ENCODE measurements around the gene NOS1AP.
"Not testable (repeated sequence)": the region's sequence is repeated elsewhere in the genome, so short reads cannot be mapped to it uniquely, and the experiment has no call there.

The NOS1AP gene

DNA sequence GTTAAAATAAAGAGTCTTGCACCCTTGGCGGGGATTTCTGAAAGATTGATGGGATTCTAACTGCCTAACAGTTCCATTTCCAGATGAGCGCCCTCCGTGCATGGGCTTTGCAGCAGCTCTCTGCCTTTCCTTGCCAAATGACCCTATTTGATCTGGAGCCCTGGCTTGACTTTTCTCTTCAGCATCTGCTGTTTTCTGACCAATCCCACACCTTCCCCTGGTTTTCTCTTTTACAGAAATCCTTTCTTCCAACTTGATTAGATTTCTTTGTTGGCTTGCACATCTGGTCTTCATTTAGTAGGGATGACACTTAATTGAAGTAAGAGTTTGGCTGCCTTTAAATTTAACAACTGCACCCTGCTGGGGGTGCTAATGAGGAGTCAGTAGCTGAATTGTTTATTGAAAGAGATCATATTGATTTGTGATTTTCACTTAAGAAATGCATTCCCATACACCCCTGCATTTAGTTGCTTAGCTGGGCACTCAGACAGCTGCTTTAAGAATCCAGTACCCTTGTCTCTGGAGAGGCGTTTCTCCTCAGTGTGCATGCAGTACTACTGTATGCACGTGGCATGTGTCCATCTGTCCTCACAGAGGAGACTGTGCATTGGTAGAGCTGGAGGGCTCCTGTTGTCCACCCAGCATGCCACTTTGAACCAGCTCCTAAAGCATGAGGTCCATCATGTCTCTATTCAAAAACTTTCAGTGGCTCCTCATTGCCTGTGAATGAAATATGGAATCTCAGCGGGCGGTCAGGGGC is 99.7 kb downstream of the NOS1AP start:
- DNase-seq (ENCODE audit: low spot score) = no peak

DNA sequence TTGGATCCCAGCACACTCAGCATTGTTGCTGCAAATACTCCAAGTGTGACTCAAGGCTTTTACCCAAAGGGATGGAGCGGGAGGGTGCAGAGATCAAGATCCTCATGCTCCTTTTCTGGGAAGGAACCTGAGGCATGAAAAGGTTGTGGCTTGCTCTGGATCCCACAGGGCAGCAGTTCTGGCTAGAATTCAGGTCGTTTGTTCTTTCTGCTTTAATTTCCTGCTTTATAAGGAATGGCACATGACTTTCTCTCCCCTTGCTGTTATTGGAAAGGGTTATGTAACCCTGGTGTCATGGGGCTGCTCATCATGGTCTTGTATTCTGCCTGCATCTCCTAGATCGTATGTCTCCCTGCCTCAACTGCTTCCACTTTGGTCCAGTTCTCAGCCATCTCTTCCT is 101.6 kb downstream of the NOS1AP start:
- DNase-seq (ENCODE audit: low spot score) = no peak

DNA sequence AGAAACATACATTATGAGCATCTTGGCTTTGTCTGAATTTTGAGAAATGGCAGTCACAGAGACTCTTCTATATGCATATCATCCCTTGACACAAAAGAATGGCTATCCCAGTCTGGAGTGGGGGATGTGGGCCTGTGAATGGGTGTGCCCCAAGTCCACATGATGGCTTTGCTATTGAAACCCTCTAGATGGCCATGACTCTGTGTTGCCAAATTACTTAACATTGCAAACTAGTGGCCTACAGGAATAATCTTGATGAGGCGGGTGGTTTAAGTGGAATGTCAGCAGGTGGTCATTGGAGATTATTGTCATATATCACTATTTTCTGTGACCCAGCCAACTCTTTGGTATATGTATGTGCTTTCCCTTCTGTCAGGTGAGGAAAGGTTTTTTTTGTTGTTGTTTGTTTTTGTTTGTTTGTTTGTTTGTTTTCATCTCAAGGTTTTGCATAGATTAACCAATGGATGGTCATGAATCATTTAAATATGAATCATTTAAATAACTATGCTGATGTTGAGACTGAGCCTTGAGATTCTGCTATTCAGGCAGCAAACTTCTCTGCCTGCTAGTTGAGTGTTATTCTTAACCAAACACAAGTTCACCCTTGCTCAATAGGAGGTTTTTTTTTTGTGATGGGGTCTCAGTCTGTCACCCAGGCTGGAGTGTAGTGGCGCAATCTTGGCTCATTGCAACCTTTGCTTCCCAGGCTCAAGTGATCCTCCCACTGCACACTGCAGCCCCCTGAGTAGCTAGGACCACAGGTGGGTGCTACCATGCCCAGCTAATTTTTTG is 103.0 kb downstream of the NOS1AP start:
- DNase-seq (ENCODE audit: low spot score) = no peak

DNA sequence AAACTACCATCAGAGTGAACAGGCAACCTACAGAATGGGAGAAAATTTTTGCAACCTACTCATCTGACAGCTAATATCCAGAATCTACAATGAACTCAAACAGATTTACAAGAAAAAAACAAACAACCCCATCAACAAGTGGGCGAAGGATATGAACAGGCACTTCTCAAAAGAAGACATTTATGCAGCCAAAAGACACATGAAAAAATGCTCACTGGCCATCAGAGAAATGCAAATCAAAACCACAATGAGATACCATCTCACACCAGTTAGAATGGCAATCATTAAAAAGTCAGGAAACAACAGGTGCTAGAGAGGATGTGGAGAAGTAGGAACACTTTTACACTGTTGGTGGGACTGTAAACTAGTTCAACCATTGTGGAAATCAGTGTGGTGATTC is 104.1 kb downstream of the NOS1AP start:
- not testable (repeated sequence) for DNase-seq (ENCODE audit: low spot score)

DNA sequence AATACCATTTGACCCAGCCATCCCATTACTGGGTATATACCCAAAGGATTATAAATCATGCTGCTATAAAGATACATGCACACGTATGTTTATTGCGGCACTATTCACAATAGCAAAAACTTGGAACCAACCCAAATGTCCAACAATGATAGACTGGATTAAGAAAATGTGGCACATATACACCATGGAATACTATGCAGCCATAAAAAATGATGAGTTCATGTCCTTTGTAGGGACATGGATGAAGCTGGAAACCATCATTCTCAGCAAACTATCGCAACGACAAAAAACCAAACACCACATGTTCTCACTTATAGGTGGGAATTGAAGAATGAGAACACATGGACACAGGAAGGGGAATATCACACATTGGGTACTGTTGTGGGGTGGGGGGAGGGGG is 104.5 kb downstream of the NOS1AP start:
- not testable (repeated sequence) for DNase-seq (ENCODE audit: low spot score)

DNA sequence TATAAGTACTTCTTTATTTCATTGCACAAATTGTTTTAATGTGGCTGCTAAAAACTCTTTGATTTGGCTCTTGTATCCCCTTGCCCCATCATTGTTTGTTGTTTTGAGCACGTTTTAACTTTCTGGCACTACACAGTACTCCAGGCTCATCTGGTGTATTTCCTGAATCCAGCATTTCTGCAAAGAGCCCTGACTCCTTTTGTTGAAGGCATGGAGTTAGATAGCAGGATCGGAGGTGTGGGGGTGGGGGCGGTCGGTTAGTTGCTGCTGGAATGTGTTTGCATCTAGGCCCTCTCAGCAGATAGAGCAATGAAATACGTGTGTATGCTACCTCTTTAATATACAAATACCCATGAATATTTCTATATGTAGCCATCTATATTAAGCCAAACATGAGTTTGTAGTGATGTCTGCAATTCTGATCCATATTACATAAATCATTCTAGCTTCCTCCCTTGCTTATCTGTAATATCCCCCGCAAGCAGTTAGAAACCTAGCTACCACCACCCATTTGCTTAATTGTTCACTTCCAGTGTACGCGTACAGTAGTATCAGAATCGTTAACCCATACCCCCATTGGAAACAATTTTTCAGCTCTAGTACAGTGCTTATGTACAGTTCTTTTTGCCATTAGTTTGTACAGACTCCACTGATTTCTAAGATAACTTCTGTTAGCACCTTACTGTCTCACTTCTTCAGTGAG is 106.0 kb downstream of the NOS1AP start:
- DNase-seq (ENCODE audit: low spot score) = no peak

DNA sequence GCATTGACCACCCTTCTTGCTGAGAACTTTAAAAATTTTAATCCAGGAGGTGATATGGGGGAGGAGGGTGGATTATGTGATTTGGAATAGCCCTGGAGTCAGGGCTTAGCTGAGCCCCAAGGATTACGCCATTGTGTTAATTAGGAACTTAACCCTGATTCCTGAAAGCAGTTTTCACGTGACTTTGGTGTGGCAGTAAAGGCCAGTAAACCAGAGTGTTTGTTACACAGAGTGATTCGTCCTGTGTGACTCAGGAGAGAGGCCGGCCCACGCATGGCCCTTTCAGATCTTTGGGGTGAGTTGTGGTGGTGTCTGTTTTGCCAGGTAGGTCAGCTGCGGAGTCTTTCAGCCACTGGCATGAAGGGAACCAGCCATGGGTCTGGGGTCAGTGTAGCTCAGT is 107.6 kb downstream of the NOS1AP start:
- DNase-seq (ENCODE audit: low spot score) = no peak

DNA sequence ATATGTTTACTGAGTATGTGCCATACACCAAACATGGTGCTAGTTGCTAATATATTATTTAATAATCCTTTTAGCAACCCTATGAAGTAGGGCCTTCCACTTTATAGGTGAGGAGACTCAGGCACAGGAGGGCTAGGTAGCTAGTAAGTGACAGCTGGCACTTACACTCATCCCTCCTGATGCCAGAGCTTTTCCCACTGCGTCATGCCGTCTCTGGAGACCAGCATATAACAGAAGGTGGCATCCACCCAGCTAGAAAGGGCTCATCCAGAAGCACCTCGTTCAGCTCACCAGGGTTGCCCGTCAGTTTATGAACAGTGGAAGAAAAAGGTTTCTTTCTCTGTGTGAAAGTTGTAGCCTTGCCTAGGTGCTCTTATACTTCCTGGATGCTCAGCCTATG is 108.9 kb downstream of the NOS1AP start:
- DNase-seq (ENCODE audit: low spot score) = no peak

DNA sequence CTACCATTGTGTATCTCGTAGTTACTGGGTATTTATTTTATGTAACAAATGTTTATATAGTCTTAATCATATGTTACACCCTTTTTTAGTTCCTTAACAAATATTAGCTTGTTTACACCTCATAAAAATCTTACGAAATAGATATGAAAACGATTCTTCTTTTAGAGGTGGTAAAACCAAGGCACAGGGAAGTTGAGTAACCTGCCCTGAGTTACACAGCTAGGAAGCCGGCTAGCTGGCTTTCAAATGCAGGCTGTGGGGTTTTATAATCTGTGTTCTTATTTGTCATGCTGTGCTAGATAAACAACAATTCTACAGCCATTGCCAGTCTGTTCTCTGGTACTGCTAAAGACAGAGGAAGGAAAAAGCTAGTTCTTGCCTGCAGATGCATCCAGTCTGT is 109.6 kb downstream of the NOS1AP start:
- DNase-seq (ENCODE audit: low spot score) = no peak

DNA sequence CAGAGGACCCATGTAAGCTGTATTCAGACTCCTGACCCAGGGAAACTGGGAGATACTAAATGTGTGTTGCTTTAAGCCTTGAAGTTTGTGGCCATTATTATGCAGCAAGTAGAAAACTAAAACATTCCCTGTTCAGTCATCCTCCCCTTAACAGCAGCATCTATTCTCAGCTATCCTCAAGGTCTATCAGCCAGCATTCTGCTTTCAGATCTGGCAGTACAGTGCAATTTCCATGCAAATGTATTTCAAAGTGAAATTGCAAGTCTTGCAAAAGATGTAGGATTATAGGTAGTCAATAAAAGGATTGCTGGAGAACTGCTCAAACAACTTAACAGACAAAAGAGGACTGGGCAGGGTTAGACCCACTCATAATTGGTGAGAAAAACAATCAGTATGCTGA is 111.3 kb downstream of the NOS1AP start:
- DNase-seq (ENCODE audit: low spot score) = no peak

DNA sequence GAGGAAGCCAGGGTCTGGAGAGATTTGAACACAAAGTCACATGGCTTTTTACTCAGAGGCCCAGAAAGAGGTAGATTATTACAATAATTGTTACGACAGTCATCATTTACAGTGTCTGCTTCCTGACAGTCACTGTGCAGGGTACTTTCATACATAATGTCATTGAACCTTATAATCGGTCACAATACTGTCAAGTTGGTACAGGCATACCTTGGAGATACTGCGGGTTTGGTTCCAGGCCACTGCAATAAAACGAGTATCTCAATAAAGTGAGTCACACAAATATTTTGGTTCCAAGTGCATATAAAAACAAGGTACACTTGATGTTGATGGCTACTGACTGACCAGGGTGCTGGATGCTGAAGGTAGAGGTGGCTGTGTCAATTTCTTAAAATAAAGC is 112.6 kb downstream of the NOS1AP start:
- DNase-seq (ENCODE audit: low spot score) = no peak

DNA sequence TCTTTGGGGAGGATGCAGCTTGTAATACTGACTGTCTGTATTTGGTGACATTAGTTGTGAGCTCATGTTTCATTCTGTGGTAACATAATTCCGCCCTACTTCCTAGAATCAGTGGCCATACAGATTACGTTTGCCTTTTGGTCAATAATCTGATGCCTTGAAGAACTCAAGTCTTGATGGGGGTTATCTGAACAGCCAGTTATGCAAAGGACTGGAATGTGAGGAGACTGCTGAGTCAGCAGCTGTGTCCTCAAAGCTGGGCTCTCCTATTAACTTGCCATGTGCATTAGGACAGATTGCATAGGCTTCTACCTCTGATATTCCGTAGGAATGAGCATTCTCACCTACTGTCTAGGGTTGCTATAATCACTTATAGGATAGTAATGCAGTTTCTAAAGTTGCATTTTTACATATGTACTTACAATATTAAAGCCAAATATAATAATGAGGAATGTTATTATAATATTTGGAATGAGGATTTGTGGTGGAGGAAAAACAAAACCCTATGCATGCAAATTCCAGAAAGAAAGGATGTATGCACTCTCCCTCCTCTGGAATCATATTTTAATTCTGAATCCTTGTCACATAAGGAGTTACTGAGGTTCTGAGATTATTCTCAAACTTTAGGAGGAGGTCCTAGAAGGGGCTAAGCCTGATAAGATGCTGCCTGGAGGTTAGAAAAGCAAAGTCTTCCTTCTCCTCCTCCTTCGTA is 116.0 kb downstream of the NOS1AP start:
- DNase-seq (ENCODE audit: low spot score) = no peak

DNA sequence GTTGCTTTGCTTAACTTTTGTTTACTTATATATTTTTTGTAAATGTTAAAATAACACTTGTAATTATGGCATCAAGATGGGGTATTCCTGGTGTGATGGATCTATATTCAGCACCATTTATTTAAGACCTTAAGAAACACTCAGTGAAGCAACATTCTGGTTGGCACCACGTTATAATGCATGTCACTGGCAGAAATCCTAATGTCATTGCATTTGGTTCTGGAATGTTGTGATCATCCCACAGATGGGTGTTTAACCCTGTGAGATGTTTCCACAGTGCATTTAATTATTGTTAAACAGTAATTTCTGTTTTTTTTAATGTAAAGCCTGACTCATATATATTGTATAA is 116.5 kb downstream of the NOS1AP start:
- no peak for DNase-seq (ENCODE audit: low spot score)

DNA sequence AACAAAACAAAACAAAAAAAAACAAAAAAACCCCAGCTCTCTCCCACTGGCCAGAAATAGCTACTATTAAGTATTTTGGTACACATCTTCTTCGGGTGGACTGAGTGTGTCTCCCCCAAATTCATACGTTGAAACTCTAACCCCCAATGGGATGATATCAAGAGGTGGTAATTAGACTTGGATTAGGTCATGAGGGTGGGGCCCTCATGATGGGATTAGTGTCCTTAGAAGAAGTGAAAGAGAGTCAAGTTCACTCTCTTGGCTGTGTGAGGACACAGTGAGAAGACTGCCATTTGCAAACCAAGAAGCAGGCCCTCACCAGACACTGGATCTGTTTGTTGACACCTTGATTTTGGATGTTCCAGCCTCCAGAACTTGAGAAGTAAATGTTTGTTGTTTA is 116.9 kb downstream of the NOS1AP start:
- DNase-seq (ENCODE audit: low spot score) = no peak

DNA sequence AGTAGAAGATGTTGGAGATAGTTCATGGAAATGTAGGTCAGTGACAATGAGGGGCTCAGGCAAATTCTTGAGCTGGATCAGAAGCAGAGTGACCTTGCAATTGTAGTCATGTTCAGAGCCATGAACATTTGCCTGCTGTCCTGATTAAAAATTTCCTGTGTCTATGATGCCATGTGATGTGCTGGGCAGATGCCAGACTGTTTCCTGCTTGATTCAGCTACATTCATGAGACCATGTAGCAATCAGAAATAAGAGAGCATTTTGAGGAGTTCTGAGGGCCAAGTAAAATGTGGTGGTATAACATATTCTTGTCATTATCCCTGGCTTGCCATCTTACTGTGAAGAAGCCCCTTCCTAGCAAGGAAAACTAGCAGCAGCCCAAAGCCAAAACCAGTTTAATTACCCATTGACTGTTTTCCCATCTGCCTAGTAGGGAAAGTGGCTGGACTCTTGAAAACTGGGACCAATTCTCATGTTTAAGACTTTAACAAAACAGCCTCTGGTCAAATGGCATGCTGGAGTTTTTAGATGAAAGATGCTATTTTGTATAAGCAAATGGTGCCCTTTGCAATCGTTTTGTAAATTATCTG is 118.3 kb downstream of the NOS1AP start:
- DNase-seq (ENCODE audit: low spot score) = no peak

DNA sequence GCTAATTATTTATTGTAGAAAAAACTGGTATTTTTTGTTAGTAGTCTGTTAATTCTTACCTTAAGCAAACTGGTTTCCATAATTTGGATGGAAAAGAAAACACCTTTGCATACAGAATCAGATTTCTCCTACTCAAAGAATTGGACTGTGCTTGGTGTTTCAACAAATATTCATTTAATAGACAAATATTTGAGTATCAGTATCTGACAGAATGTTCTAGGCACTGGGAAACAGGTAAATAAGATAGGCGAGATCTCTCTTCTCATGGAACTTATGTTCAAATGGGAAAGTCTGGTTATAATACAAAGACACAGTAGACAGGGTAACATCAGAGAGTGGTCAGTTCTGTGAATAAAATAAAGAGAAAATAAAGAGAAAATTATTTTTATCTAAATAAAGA is 119.9 kb downstream of the NOS1AP start:
- DNase-seq (ENCODE audit: low spot score) = no peak

DNA sequence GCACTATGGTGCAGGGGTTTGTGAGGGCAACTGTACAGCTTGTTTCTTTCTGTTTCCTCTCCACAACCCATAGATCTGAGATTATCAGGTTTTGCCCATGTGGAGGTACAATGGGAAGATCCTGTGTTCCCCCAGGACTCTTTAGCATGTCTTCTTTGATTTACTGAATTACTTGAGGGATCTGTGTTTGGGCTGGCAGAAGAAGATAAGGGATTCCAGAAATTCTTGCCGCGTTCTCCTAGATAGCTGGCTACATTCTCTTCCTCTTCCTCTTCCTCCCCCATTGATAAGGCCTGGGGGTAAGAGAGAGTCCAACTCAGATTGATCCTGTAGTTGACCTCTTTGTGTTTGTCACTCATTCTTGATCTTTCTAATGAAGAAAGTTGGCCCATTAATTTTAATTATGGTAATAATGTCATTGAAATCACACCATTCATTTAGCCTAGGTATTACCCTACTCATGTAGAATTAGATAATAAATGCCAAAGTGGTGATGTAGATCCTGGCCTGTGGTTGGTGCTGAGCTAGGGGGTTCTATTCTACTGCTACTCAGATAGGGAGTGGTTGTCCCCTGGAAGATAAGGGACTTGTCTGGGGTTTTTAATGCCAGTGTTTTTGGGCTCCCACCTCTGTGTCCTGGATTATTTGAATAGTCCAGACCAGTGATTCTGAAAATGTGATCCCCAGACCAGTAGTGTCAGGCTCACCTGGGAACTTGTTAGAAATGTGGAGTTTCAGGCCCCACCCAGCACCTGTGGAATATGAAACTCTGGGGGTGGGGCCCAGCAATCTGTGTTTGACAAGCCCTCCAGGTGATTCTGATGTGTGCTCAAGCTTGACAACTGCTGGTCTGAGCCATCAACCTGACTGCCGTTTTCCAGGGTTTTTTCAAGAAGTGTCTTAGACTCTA is 122.2 kb downstream of the NOS1AP start:
- DNase-seq (ENCODE audit: low spot score) = no peak

DNA sequence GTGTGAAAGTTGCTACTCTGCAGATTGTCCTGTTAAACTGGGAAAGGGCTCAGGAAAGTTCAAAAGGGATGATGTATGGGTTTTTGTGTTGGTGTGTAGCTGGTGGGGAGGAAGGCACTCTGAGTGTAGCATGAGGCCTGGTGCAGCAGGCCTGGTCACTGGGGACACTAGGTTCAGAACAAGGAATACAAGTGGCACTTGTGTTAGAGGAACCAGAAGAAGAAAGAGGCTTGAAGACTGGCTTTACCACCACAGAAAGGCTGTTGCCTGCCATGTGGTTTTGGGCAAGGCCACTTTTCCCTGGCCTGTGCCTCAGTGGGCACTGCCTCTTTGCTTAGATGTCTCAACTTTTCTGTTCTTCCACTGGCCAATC is 122.8 kb downstream of the NOS1AP start:
- no peak for DNase-seq (ENCODE audit: low spot score)

DNA sequence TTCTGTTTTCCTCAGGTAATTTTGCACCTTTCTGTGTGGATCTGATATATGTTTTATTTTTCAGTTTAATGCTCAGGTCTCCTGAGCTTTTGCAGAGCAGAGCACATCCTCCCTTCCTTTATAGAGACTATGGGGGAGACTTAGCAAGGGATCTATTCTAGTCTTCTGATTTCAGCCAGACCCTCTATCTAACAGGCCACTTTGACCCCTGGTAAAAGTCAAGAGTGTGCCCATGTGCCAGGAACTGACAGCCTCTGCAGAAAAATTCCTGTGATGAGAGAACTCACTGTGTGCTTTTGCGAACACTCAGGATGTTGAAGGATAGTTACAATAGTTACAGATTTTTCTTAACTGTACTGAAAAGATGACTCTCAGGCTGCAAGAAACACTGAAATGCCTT is 123.3 kb downstream of the NOS1AP start:
- no peak for DNase-seq (ENCODE audit: low spot score)

DNA sequence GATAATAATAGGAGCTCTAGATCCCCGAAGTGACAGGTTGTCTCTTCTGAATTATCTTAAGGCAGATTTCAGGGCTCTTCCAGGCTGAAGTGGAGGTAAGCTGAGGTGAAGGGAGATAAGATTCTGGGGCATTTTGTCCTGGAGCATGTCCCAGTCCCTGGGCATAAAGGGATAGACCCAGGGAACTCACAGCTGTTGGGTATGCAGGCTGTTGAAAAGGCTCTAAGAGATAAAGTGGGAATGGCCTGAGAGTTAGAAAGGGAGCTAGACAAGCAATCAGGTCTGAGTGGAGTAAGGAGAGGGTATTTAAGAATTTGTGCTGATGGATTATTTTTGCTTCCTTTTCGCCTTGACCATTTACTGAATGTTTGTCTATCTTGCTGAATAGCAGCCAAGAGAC is 123.7 kb downstream of the NOS1AP start:
- no peak for DNase-seq (ENCODE audit: low spot score)

DNA sequence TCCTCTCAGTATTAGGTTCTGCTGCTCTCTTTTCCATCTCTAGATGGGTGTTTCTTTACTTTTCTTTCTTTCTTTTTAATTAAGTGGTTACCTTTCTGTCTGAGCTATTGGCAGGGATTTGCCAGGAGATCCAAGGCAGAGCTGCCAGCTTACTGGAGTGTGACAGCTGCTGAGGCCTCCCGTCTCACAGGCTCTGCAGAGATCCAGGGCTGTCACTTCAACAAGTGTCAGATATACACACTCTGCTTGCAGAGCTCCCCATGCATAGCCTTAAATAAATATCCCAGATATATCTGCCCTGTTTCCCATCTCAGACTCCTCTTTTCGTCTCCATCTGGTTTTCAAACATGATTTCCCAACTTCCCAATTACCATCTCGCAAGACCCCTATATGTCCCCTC is 124.3 kb downstream of the NOS1AP start:
- DNase-seq (ENCODE audit: low spot score) = no peak
